GM12892 (cell line): ENCODE results near the gene VAMP2.
A peak's percentile ranks its signal among the peaks of the same experiment; 100 is the strongest.

Source experiments
- POLR2A ChIP-seq: IDR thresholded peaks from 2 replicates; pipeline ENCODE4 v1.6.1; 2011; ENCODE audit warnings: low read depth, low read length, control low read depth
- POLR2AphosphoS5 ChIP-seq: IDR thresholded peaks from 2 replicates; pipeline ENCODE4 v1.6.1; 2011; ENCODE audit warnings: low read depth, low read length, control low read depth

DNA sequence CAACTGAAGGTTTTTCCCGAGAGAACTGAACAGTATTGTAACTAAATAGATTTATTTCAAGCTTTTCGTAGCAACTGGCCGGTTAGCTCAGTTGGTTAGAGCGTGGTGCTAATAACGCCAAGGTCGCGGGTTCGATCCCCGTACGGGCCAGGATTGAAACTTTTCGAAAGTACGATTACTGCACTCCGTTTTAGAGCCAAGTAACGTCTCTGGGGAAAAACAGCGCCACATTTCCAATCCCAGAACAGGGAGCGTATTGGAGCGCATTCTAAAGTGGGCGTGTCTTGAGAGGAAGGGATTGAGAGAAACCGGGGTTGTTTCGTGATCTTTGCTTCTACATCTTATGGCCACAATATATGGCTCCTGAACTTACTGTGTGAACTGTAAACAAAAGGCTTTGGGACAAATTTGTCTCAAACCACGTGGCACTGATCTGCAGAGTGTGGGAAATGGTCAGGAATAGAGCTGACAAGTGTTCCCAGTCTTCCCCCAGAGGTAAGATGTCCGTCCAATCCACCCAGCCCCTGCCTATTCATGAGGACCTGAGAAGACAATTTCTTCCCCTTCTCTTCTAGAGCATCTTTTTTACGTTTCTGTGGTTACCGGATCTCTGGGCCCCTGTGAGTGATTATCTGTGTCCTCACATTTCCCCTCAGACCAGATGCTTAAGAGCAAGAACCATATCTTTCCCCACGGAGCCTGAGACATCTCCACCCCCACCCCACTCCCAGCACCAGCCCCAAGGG, 24.9 kb upstream of the VAMP2 start:
- TF ChIP-seq POLR2A (peak; percentile 69), POLR2AphosphoS5 (peak; percentile 40; the same call in 1 of the 2 replicates)
